PC-3 (cell line): ENCODE data around the gene PIKFYVE. TPM values are rescaled to one million over a fixed set of nuclear protein-coding genes. Genes with fewer than 3 reads are reported as not detected.
A peak's percentile ranks its signal among the peaks of the same experiment; 100 is the strongest.
"Not testable (repeated sequence)": the region's sequence is repeated elsewhere in the genome, so short reads cannot be mapped to it uniquely, and the experiment has no call there.

Source experiments
- ATAC-seq: fragments of 200-7000 bp; cut with Tn5 transposase; 2 replicates; pipeline ENCODE4 v1.9.1; 2020; ENCODE audit warnings: mild to moderate bottlenecking, moderate library complexity
- Bru-seq: library from RNA; stranded (reverse); fragments of 400-500 nt; gene quantifications from one replicate; lab custom pipeline; 2021; lab: Mats Ljungman, UMichigan
- BruChase-seq, 2 experiments: library from RNA; stranded (reverse); fragments of 400-500 nt; gene quantifications; one replicate each; lab custom pipeline; 2021; lab: Mats Ljungman, UMichigan
- BruUV-seq: library from RNA; stranded (reverse); fragments of 400-500 nt; replicated peaks from 2 replicates; lab custom pipeline; 2021; lab: Mats Ljungman, UMichigan
- CTCF ChIA-PET: fragments of 300-600 bp; sonication (Branson Sonifier 250); formaldehyde crosslinking; loops from one replicate; lab custom pipeline; 2022; ENCODE audit warnings: antibody characterized with exemption; lab: Charles Lee
- POLR2A ChIA-PET: fragments of 300-600 bp; sonication (Branson Sonifier 250); formaldehyde crosslinking; loops from one replicate; lab custom pipeline; 2022; ENCODE audit warnings: antibody characterized with exemption; ENCODE audit not compliant: unreplicated experiment; lab: Charles Lee
- DNase-seq: peaks from one replicate; pipeline ENCODE4 v3.0.0-alpha.2; 2015
- H2AFZ ChIP-seq: fragments of 300-600 bp; sonication (generic); 2 replicates; pipeline ENCODE4 v1.6.0; 2016; ENCODE audit warnings: antibody characterized with exemption, low read length
- H3F3A ChIP-seq: fragments of 300-600 bp; sonication (generic); one replicate; pipeline ENCODE4 v1.6.0; 2017; ENCODE audit warnings: antibody characterized with exemption, low read length, control low read depth, mild to moderate bottlenecking; ENCODE audit not compliant: unreplicated experiment
- H3K27ac ChIP-seq: fragments of 300-600 bp; sonication (generic); 2 replicates; pipeline ENCODE4 v1.5.1; 2016; ENCODE audit warnings: mild to moderate bottlenecking, low read length
- H3K27me3 ChIP-seq: fragments of 300-600 bp; sonication (generic); 2 replicates; pipeline ENCODE4 v1.6.1; 2016; ENCODE audit warnings: low read length, mixed read lengths
- H3K36me3 ChIP-seq: fragments of 300-600 bp; sonication (generic); 2 replicates; pipeline ENCODE4 v1.6.1; 2016; ENCODE audit warnings: low read depth, mixed run types, low read length, mixed read lengths
- H3K4me1 ChIP-seq: fragments of 300-600 bp; sonication (generic); 2 replicates; pipeline ENCODE4 v1.5.1; 2016; ENCODE audit warnings: low read length; ENCODE audit not compliant: insufficient read depth
- H3K4me2 ChIP-seq: fragments of 300-600 bp; sonication (generic); 2 replicates; pipeline ENCODE4 v1.6.0; 2016; ENCODE audit warnings: low read length
- H3K4me3 ChIP-seq: fragments of 300-600 bp; sonication (generic); 2 replicates; pipeline ENCODE4 v1.5.1; 2016; ENCODE audit warnings: mild to moderate bottlenecking, low read length, mixed read lengths
- H3K79me2 ChIP-seq: fragments of 300-600 bp; sonication (generic); 2 replicates; pipeline ENCODE4 v1.6.1; 2017; ENCODE audit warnings: low read length, mixed read lengths
- H3K9ac ChIP-seq: fragments of 300-600 bp; sonication (generic); 2 replicates; pipeline ENCODE4 v1.6.0; 2016; ENCODE audit warnings: mild to moderate bottlenecking, low read length
- H3K9me2 ChIP-seq: fragments of 300-600 bp; sonication (generic); replicated peaks from 2 replicates; pipeline ENCODE4 v1.6.1; 2016; ENCODE audit warnings: mixed run types, low read length, mixed read lengths
- H3K9me3 ChIP-seq: fragments of 300-600 bp; sonication (generic); 2 replicates; pipeline ENCODE4 v1.6.1; 2016; ENCODE audit warnings: low read length, mixed read lengths
- H4K20me1 ChIP-seq: fragments of 300-600 bp; sonication (generic); 2 replicates; pipeline ENCODE4 v1.6.1; 2016; ENCODE audit warnings: low read length, mixed read lengths
- EZH2 ChIP-seq: fragments of 300-600 bp; sonication (generic); IDR thresholded peaks from one replicate; pipeline ENCODE4 v1.6.1; 2017; ENCODE audit warnings: antibody characterized with exemption, mild to moderate bottlenecking, low read length; ENCODE audit not compliant: unreplicated experiment
- EZH2phosphoT487 ChIP-seq: fragments of 300-600 bp; sonication (generic); IDR thresholded peaks from 2 replicates; pipeline ENCODE4 v1.6.1; 2018; ENCODE audit warnings: mild to moderate bottlenecking, antibody characterized with exemption, low read length, borderline replicate concordance
- intact Hi-C: fragments of 100-400 bp; cut with micrococcal nuclease; formaldehyde crosslinking; loops from 2 replicates; pipeline ENCODE4 v1.9.0; 2023
- long read RNA-seq: library from polyadenylated mRNA; unstranded; transcript quantifications from one replicate; pipeline ENCODE4 v2.0.0, GENCODE V29; 2021; ENCODE audit not compliant: unreplicated experiment
- total RNA-seq: library from RNA; depleted of rRNA; stranded (reverse); fragments of >200 nt; gene quantifications from 2 replicates; pipeline ENCODE4 v1.2.3, GENCODE V29; 2014; rRNA removed
- TF ChIP-seq, protein P1 (sequence below): fragments of 300-600 bp; sonication (generic); conservative IDR thresholded peaks from 2 replicates; pipeline ENCODE4 v1.5.1; 2017; ENCODE audit warnings: antibody characterized with exemption, low read depth, mild to moderate bottlenecking, low read length

PIKFYVE gene, protein sequence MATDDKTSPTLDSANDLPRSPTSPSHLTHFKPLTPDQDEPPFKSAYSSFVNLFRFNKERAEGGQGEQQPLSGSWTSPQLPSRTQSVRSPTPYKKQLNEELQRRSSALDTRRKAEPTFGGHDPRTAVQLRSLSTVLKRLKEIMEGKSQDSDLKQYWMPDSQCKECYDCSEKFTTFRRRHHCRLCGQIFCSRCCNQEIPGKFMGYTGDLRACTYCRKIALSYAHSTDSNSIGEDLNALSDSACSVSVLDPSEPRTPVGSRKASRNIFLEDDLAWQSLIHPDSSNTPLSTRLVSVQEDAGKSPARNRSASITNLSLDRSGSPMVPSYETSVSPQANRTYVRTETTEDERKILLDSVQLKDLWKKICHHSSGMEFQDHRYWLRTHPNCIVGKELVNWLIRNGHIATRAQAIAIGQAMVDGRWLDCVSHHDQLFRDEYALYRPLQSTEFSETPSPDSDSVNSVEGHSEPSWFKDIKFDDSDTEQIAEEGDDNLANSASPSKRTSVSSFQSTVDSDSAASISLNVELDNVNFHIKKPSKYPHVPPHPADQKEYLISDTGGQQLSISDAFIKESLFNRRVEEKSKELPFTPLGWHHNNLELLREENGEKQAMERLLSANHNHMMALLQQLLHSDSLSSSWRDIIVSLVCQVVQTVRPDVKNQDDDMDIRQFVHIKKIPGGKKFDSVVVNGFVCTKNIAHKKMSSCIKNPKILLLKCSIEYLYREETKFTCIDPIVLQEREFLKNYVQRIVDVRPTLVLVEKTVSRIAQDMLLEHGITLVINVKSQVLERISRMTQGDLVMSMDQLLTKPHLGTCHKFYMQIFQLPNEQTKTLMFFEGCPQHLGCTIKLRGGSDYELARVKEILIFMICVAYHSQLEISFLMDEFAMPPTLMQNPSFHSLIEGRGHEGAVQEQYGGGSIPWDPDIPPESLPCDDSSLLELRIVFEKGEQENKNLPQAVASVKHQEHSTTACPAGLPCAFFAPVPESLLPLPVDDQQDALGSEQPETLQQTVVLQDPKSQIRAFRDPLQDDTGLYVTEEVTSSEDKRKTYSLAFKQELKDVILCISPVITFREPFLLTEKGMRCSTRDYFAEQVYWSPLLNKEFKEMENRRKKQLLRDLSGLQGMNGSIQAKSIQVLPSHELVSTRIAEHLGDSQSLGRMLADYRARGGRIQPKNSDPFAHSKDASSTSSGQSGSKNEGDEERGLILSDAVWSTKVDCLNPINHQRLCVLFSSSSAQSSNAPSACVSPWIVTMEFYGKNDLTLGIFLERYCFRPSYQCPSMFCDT (N-terminal part only)
- 18.8 and 19.4 TPM in 2 replicates for total RNA-seq
- percentile 83 among the genes with signal in this experiment for Bru-seq, nascent RNA
- BruChase-seq, experiment 1, labeled RNA remaining after a 6-hour chase: percentile 81 among the genes with signal in this experiment
- BruChase-seq, experiment 2, labeled RNA remaining after a 2-hour chase: percentile 88 among the genes with signal in this experiment
- long read RNA-seq, full-length matches to known transcripts: 3 of 32 reads
- long read RNA-seq, partial matches to known transcripts: 16 of 32 reads
- long read RNA-seq, other reads (novel, unspliced or antisense): 13 of 32 reads

- BruUV-seq: no TSS peak
- Histone ChIP-seq H3K4me2 (peak within 1 kb of the TSS; percentile 99), H3K27me3 (no peaks in the 10 kb centered on the region), H3K27ac (peak within 1 kb of the TSS; percentile 50), H3K4me3 (peak within 1 kb of the TSS; percentile 98), H3K4me1 (peaks cover 23% of the 10 kb centered on the region), H3K9me3 (no peaks in the 10 kb centered on the region), H3K36me3 (no peaks in the 10 kb centered on the region), H4K20me1 (no peaks in the 10 kb centered on the region; the same call in 1 of the 2 replicates), H3K9ac (peak within 1 kb of the TSS; percentile 76), H2AFZ (peak within 1 kb of the TSS; percentile 79), H3F3A (no peaks in the 10 kb centered on the region), H3K9me2 (no peaks in the 10 kb centered on the region), H3K79me2 (peaks cover 42% of the 10 kb centered on the region)
- POLR2A ChIA-PET: interaction anchor here (0.6 kb wide), 2 partner anchors 546 to 1183 kb away, joined by 3 to 26 read pairs; no protein-coding TSS in a partner anchor
- ATAC-seq (peak; percentile 90), DNase-seq (peak; percentile 97)
- intact Hi-C loops: loop anchor here (1.0 to 5.0 kb wide), 2 partner anchors 11 to 644 kb away; partner anchors contain the start of gene IDH1
- CTCF ChIA-PET: interaction anchor here (0.6 to 1.3 kb wide), 2 partner anchors 11 to 164 kb away, joined by 3 read pairs; partner anchors contain the start of gene IDH1
- no peak for TF ChIP-seq EZH2
- TF ChIP-seq, protein P1, sequence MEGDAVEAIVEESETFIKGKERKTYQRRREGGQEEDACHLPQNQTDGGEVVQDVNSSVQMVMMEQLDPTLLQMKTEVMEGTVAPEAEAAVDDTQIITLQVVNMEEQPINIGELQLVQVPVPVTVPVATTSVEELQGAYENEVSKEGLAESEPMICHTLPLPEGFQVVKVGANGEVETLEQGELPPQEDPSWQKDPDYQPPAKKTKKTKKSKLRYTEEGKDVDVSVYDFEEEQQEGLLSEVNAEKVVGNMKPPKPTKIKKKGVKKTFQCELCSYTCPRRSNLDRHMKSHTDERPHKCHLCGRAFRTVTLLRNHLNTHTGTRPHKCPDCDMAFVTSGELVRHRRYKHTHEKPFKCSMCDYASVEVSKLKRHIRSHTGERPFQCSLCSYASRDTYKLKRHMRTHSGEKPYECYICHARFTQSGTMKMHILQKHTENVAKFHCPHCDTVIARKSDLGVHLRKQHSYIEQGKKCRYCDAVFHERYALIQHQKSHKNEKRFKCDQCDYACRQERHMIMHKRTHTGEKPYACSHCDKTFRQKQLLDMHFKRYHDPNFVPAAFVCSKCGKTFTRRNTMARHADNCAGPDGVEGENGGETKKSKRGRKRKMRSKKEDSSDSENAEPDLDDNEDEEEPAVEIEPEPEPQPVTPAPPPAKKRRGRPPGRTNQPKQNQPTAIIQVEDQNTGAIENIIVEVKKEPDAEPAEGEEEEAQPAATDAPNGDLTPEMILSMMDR: no peak
- no peak for TF ChIP-seq EZH2phosphoT487
These were observed at the start of gene PIKFYVE for GRCh38 chr2:208265801-208266552. TSS of gene PIKFYVE (plus strand) at chr2:208266255. CDS start at chr2:208271520, 5,265 bp downstream.

DNA sequence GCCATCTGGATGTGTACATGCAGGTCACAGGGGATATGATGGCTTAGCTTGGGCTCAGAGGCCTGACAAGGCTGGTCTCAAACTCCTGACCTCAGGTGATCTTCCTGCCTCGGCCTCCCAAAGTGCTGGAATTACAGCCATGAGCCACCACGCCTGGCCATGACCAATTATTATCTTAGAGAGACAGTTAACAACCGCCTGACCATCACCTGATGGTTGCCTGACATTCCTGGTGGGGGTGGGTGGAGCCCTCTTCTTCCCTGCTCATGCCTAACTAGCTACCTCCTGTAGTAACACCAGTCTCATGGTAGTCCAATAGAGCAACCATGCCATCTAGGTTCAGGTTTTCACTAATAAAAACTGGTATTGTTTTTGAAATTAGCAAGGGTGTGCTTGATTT, 44.2 kb upstream of the PIKFYVE start:
- ATAC-seq, H3K27me3 ChIP-seq, CTCF ChIA-PET, H3K9me2 ChIP-seq, H3K4me2 ChIP-seq, DNase-seq, H3F3A ChIP-seq, H3K27ac ChIP-seq, H2AFZ ChIP-seq, BruUV-seq, POLR2A ChIA-PET, H3K36me3 ChIP-seq, H3K4me3 ChIP-seq, H3K79me2 ChIP-seq, H3K9ac ChIP-seq, H4K20me1 ChIP-seq, intact Hi-C loops, H3K9me3 ChIP-seq: not testable (repeated sequence)
- H3K4me1 ChIP-seq: peaks cover 11% of the 10 kb centered on the region
